Neuronal stem cell (in vitro differentiated cells): ENCODE data around the gene MAP3K9.

ENCODE experiments used
- DNase-seq: peaks from one replicate; pipeline ENCODE4 v3.0.0-alpha.2; 2013; ENCODE audit warnings: low spot score
- H2AFZ ChIP-seq: one replicate; pipeline ENCODE4 v1.6.1; 2013; ENCODE audit warnings: mild to moderate bottlenecking, low read length, inconsistent platforms
- H2AK5ac ChIP-seq: 2 replicates; pipeline ENCODE4 v1.6.1; 2013; ENCODE audit warnings: low read depth, mild to moderate bottlenecking, inconsistent platforms, low read length, moderate library complexity, mixed read lengths
- H2BK120ac ChIP-seq: 2 replicates; pipeline ENCODE4 v1.6.1; 2013; ENCODE audit warnings: low read depth, mild to moderate bottlenecking, inconsistent platforms, low read length, moderate library complexity, mixed read lengths
- H2BK12ac ChIP-seq: one replicate; pipeline ENCODE4 v1.6.1; 2013; ENCODE audit warnings: low read length, inconsistent platforms
- H2BK15ac ChIP-seq: 2 replicates; pipeline ENCODE4 v1.6.1; 2013; ENCODE audit warnings: mild to moderate bottlenecking, low read length, inconsistent platforms, mixed read lengths
- H2BK5ac ChIP-seq: one replicate; pipeline ENCODE4 v1.6.1; 2013; ENCODE audit warnings: inconsistent platforms, mild to moderate bottlenecking, low read length, moderate library complexity
- H3K14ac ChIP-seq: one replicate; pipeline ENCODE4 v1.6.1; 2013; ENCODE audit warnings: low read length, inconsistent platforms
- H3K18ac ChIP-seq: 2 replicates; pipeline ENCODE4 v1.6.1; 2013; ENCODE audit warnings: low read length, inconsistent platforms
- H3K23ac ChIP-seq: 2 replicates; pipeline ENCODE4 v1.6.1; 2013; ENCODE audit warnings: low read depth, mild to moderate bottlenecking, mixed read lengths, low read length, inconsistent platforms; ENCODE audit not compliant: poor library complexity
- H3K27ac ChIP-seq: replicated peaks from 3 replicates; pipeline ENCODE4 v1.5.1; 2013; ENCODE audit warnings: low read length, inconsistent platforms
- H3K27me3 ChIP-seq, 3 experiments: 2 replicates each; pipeline ENCODE4 v1.6.1; 2013; ENCODE audit warnings: low read length in 3 of 3, mild to moderate bottlenecking in 2 of 3, inconsistent platforms in 1 of 3, low read depth in 1 of 3, mixed read lengths in 1 of 3, moderate library complexity in 1 of 3; ENCODE audit not compliant: control insufficient read depth in 3 of 3, insufficient read depth in 3 of 3
- H3K36me3 ChIP-seq, 2 donors: replicated peaks in 1 of 2; 2 replicates each; pipeline ENCODE4 v1.6.1; 2013; ENCODE audit warnings: low read length in 2 of 2; ENCODE audit not compliant: control insufficient read depth in 2 of 2, insufficient read depth in 2 of 2
- H3K4ac ChIP-seq: 2 replicates; pipeline ENCODE4 v1.6.1; 2013; ENCODE audit warnings: inconsistent platforms, mild to moderate bottlenecking, low read length, moderate library complexity
- H3K4me1 ChIP-seq, 2 donors: 1 replicate in 1 of 2; 2 replicates in 1 of 2; pipeline ENCODE4 v1.6.1; 2013; ENCODE audit warnings: low read length in 2 of 2, low read depth in 1 of 2; ENCODE audit not compliant: control insufficient read depth in 2 of 2, insufficient read depth in 1 of 2
- H3K4me2 ChIP-seq: one replicate; pipeline ENCODE4 v1.6.1; 2013; ENCODE audit warnings: mild to moderate bottlenecking, low read length, inconsistent platforms; ENCODE audit not compliant: insufficient read depth, poor library complexity, severe bottlenecking
- H3K4me3 ChIP-seq, 2 donors: 2 replicates each; pipeline ENCODE4 v1.5.1; 2013; ENCODE audit warnings: low read length in 2 of 2, mild to moderate bottlenecking in 2 of 2, inconsistent platforms in 1 of 2, moderate library complexity in 1 of 2
- H3K79me1 ChIP-seq: one replicate; pipeline ENCODE4 v1.6.1; 2013; ENCODE audit warnings: low read depth, mild to moderate bottlenecking, inconsistent platforms, low read length, moderate library complexity
- H3K9ac ChIP-seq: one replicate; pipeline ENCODE4 v1.6.1; 2013; ENCODE audit warnings: mild to moderate bottlenecking, low read depth, low read length, inconsistent platforms; ENCODE audit not compliant: poor library complexity
- H3K9me3 ChIP-seq, 2 donors: replicated peaks in 1 of 2; 2 replicates each; pipeline versions ENCODE3 to v1.6.1; 2013; ENCODE audit warnings: low read length in 2 of 2, mild to moderate bottlenecking in 2 of 2, inconsistent platforms in 1 of 2, low read depth in 1 of 2, mixed read lengths in 1 of 2, moderate library complexity in 1 of 2; ENCODE audit not compliant: control insufficient read depth in 2 of 2, insufficient read depth in 1 of 2
- H4K8ac ChIP-seq: one replicate; pipeline ENCODE4 v1.6.1; 2013; ENCODE audit warnings: low read depth, mild to moderate bottlenecking, inconsistent platforms, low read length, moderate library complexity
- H4K91ac ChIP-seq: one replicate; pipeline ENCODE4 v1.6.1; 2013; ENCODE audit warnings: low read length, low read depth, mild to moderate bottlenecking, inconsistent platforms; ENCODE audit not compliant: poor library complexity
- WGBS, 2 donors: extraction: QIAGEN DNeasy Blood & Tissue Kit; methylation state at CpG; one replicate each; pipeline ENCODE4 v1.1.7; 2013; ENCODE audit warnings: missing lambda C conversion rate in 2 of 2, mixed read lengths in 1 of 2; ENCODE audit not compliant: insufficient read length in 2 of 2, insufficient replicate concordance in 1 of 2; ENCODE audit errors: extremely low coverage in 2 of 2; 5-methylcytosine and 5-hydroxymethylcytosine counted together

MAP3K9 gene

GRCh38 chr14:70832561-70833305, 23.4 kb upstream of the MAP3K9 start:
- Histone ChIP-seq H3K9me3 (peaks cover 4 to 6% of the 10 kb centered on the region in 2 donors), H3K27me3 (peaks cover 0 to 38% (median 0%) of the 10 kb centered on the region in 3 experiments), H3K79me1 (no peaks in the 10 kb centered on the region), H2BK15ac (no peak overlapping the region), H2BK12ac (no peak overlapping the region), H3K4me3 (no peak overlapping the region), H4K8ac (no peak overlapping the region), H3K9ac (no peak overlapping the region), H3K23ac (no peak overlapping the region), H2BK120ac (no peak overlapping the region), H4K91ac (no peak overlapping the region), H3K4me1 (no peaks in the 10 kb centered on the region), H3K14ac (no peak overlapping the region), H3K36me3 (no peaks in the 10 kb centered on the region), H2AFZ (peak overlapping the region; percentile 52), H3K4ac (no peak overlapping the region), H3K27ac (no peak overlapping the region), H3K18ac (no peak overlapping the region), H2AK5ac (no peak overlapping the region), H3K4me2 (no peak overlapping the region), H2BK5ac (no peak overlapping the region)
- no CpG with 5 or more reads among the region's 16 CpGs for WGBS, 2 donors
- DNase-seq = no peak

- Histone ChIP-seq H2BK5ac (no peak overlapping the region), H3K14ac (no peak overlapping the region), H3K9me3 (peaks cover 3 to 4% of the 10 kb centered on the region in 2 donors), H3K4me2 (no peak overlapping the region), H4K91ac (no peak overlapping the region), H3K23ac (no peak overlapping the region), H3K4me3 (peak overlapping the region in 1 of 2 donors; percentile 41), H3K27me3 (peaks cover 0 to 40% (median 0%) of the 10 kb centered on the region in 3 experiments), H2BK12ac (no peak overlapping the region), H2BK15ac (no peak overlapping the region), H3K4me1 (no peaks in the 10 kb centered on the region), H3K4ac (no peak overlapping the region), H3K9ac (no peak overlapping the region), H2BK120ac (no peak overlapping the region), H3K27ac (no peak overlapping the region), H2AK5ac (no peak overlapping the region), H4K8ac (no peak overlapping the region), H3K18ac (no peak overlapping the region), H3K36me3 (no peaks in the 10 kb centered on the region), H3K79me1 (no peaks in the 10 kb centered on the region), H2AFZ (no peak overlapping the region)
- DNase-seq = no peak
- no CpG with 5 or more reads among the region's 5 CpGs for WGBS, 2 donors
These were observed 21.9 kb upstream of the MAP3K9 start for GRCh38 chr14:70830998-70831781.

GRCh38 chr14:70828188-70828587, 18.9 kb upstream of the MAP3K9 start:
- Histone ChIP-seq H3K14ac (no peak overlapping the region), H4K91ac (no peak overlapping the region), H3K9me3 (no peaks in the 10 kb centered on the region), H3K18ac (no peak overlapping the region), H2AFZ (no peak overlapping the region), H3K4me2 (no peak overlapping the region), H3K79me1 (no peaks in the 10 kb centered on the region), H2AK5ac (no peak overlapping the region), H2BK120ac (no peak overlapping the region), H4K8ac (no peak overlapping the region), H3K9ac (no peak overlapping the region), H3K4me3 (no peak overlapping the region), H2BK5ac (no peak overlapping the region), H3K4ac (no peak overlapping the region), H3K4me1 (peaks cover 0 to under 1% of the 10 kb centered on the region in 2 donors), H3K23ac (no peak overlapping the region), H2BK15ac (no peak overlapping the region), H3K36me3 (no peaks in the 10 kb centered on the region), H2BK12ac (no peak overlapping the region), H3K27me3 (peaks cover 0 to 52% (median 0%) of the 10 kb centered on the region in 3 experiments), H3K27ac (no peak overlapping the region)
- no CpG with 5 or more reads among the region's 3 CpGs for WGBS, 2 donors
- DNase-seq = no peak

GRCh38 chr14:70827752-70828151, 18.4 kb upstream of the MAP3K9 start:
- Histone ChIP-seq H3K9me3 (no peaks in the 10 kb centered on the region), H2BK12ac (no peak overlapping the region), H3K27ac (no peak overlapping the region), H2BK15ac (no peak overlapping the region), H3K4me3 (no peak overlapping the region), H3K18ac (no peak overlapping the region), H2BK120ac (no peak overlapping the region), H4K91ac (no peak overlapping the region), H4K8ac (no peak overlapping the region), H3K27me3 (peaks cover 0 to 56% (median 0%) of the 10 kb centered on the region in 3 experiments), H3K4ac (no peak overlapping the region), H3K14ac (no peak overlapping the region), H3K4me1 (peaks cover 0 to 4% of the 10 kb centered on the region in 2 donors), H2AK5ac (no peak overlapping the region), H2AFZ (no peak overlapping the region), H3K79me1 (no peaks in the 10 kb centered on the region), H3K23ac (no peak overlapping the region), H3K9ac (no peak overlapping the region), H3K4me2 (no peak overlapping the region), H3K36me3 (no peaks in the 10 kb centered on the region), H2BK5ac (no peak overlapping the region)
- DNase-seq = no peak
- WGBS, 2 donors = no CpG with 5 or more reads among the region's 6 CpGs
